ENCODE measurements around the gene MARS1.

The MARS1 gene

GRCh38 chr12:57462251-57462911, 25.5 kb upstream of the MARS1 start (continued):
- TF ChIP-seq ZBTB44 (tag by site-specific recombination; IDR thresholded peaks at IDR 0.05) (no peak), ZNF623 (tag by site-specific recombination; IDR thresholded peaks at IDR 0.05) (no peak), KLF10 (tag by site-specific recombination; IDR thresholded peaks at IDR 0.05) (peak; percentile 64; the same call in 1 of the 2 replicates), ZNF404 (tag by site-specific recombination; IDR thresholded peaks at IDR 0.05) (no peak), ZNF654 (tag by site-specific recombination; IDR thresholded peaks at IDR 0.05; ENCODE audit: low read depth) (peak; percentile 89), GLIS2 (tag by site-specific recombination; IDR thresholded peaks at IDR 0.05) (peak; percentile 88), ZSCAN18 (tag by site-specific recombination; IDR thresholded peaks at IDR 0.05) (0 out of 2 replicates have a peak, but pooled peaks have one; percentile 29), ZSCAN30 (tag by site-specific recombination; IDR thresholded peaks at IDR 0.05) (peak; percentile 60; the same call in 1 of the 2 replicates), SP7 (tag by site-specific recombination; IDR thresholded peaks at IDR 0.05) (peak; percentile 75), ZNF701 (tag by site-specific recombination; IDR thresholded peaks at IDR 0.05) (no peak), ZBTB8A (tag by site-specific recombination; IDR thresholded peaks at IDR 0.05) (peak; percentile 70), ZNF37A (tag by site-specific recombination; IDR thresholded peaks at IDR 0.05) (no peak), ZNF391 (tag by site-specific recombination; IDR thresholded peaks at IDR 0.05; ENCODE audit: borderline replicate concordance, low read depth) (peak; percentile 85; the same call in 1 of the 2 replicates), ZNF488 (tag by site-specific recombination; IDR thresholded peaks at IDR 0.05) (no peak), KLF7 (tag by site-specific recombination; IDR thresholded peaks at IDR 0.05; ENCODE audit: borderline replicate concordance) (no peak), ZNF791 (tag by site-specific recombination; IDR thresholded peaks at IDR 0.05) (no peak), ZBTB20 (tag by site-specific recombination; IDR thresholded peaks at IDR 0.05) (peak; percentile 64), ZNF366 (tag by site-specific recombination; conservative IDR thresholded peaks at IDR 0.05) (peak; percentile 96), TRIM28 (IDR thresholded peaks at IDR 0.05; ENCODE audit: borderline replicate concordance, low read length) (peak; percentile 93), ZNF561 (tag by site-specific recombination; IDR thresholded peaks at IDR 0.05; ENCODE audit: borderline replicate concordance) (peak; percentile 72; the same call in 1 of the 2 replicates), ZNF146 (tag by site-specific recombination; IDR thresholded peaks at IDR 0.05) (no peak), ZNF302 (tag by site-specific recombination; IDR thresholded peaks at IDR 0.05; ENCODE audit: low read depth) (no peak), ZBTB17 (tag by site-specific recombination; IDR thresholded peaks at IDR 0.05) (peak; percentile 90), ZNF341 (tag by site-specific recombination; IDR thresholded peaks at IDR 0.05; ENCODE audit: low read depth) (peak; percentile 38), ZNF24 (tag by site-specific recombination; IDR thresholded peaks at IDR 0.05) (peak; percentile 86), ZNF19 (tag by site-specific recombination; IDR thresholded peaks at IDR 0.05; ENCODE audit: low read depth) (no peak), ATF2 (tag by site-specific recombination; IDR thresholded peaks at IDR 0.05; ENCODE audit: low read depth) (no peak), ZNF610 (tag by site-specific recombination; IDR thresholded peaks at IDR 0.05; ENCODE audit: borderline replicate concordance) (peak; percentile 61; the same call in 1 of the 2 replicates), ZNF747 (tag by site-specific recombination; IDR thresholded peaks at IDR 0.05) (no peak), KLF8 (tag by site-specific recombination; IDR thresholded peaks at IDR 0.05) (peak; percentile 91), ZIC2 (tag by site-specific recombination; IDR thresholded peaks at IDR 0.05) (peak; percentile 14; the same call in 1 of the 2 replicates), SP2 (tag by site-specific recombination; IDR thresholded peaks at IDR 0.05) (peak; percentile 77), ZNF544 (tag by site-specific recombination; IDR thresholded peaks at IDR 0.05) (no peak), ZNF121 (tag by site-specific recombination; IDR thresholded peaks at IDR 0.05) (peak; percentile 98), ZNF473 (tag by site-specific recombination; IDR thresholded peaks at IDR 0.05) (no peak), ZNF692 (tag by site-specific recombination; IDR thresholded peaks at IDR 0.05) (peak; percentile 99)
